Mammary epithelial cell (primary cell): ENCODE results near the gene RBMS3.

Experiments used
- CTCF ChIP-seq, 2 donors: IDR thresholded peaks in 1 of 2; conservative IDR thresholded peaks in 1 of 2; 2 replicates each; pipeline ENCODE4 v1.5.1; 2011 to 2012; ENCODE audit warnings: inconsistent platforms in 2 of 2, low read length in 2 of 2, mild to moderate bottlenecking in 2 of 2, control low read depth in 1 of 2, low read depth in 1 of 2; ENCODE audit not compliant: insufficient read depth in 1 of 2; ENCODE audit errors: extremely low read depth in 1 of 2
- EZH2 ChIP-seq: IDR thresholded peaks from 2 replicates; pipeline ENCODE4 v1.6.1; 2012; ENCODE audit warnings: low read length, inconsistent platforms, borderline replicate concordance

- TF ChIP-seq EZH2 (no peak), CTCF (conservative IDR thresholded peaks at IDR 0.05 in 1 of 2, IDR thresholded peaks at IDR 0.05 in 1 of 2; ENCODE audit: extremely low read depth in 1 of 2, insufficient read depth in 1 of 2, low read depth in 1 of 2, low read length in 2 of 2) (no peak)
Observed at GRCh38 chr3:29745232-29745870, 464.5 kb downstream of the RBMS3 start.
